CD14-positive monocyte (primary cell): Measurements from ENCODE around the gene ELF4. TPM values are rescaled to one million over a fixed set of nuclear protein-coding genes. Genes with fewer than 3 reads are reported as not detected.
A peak's percentile ranks its signal among the peaks of the same experiment; 100 is the strongest.

Source experiments
- DNase-seq, 3 donors: peaks; one replicate each; pipeline ENCODE4 v3.0.0-alpha.2; 2011 to 2022
- H2AFZ ChIP-seq: 2 replicates; pipeline ENCODE4 v1.6.0; 2012; ENCODE audit warnings: mild to moderate bottlenecking, low read depth, low read length, inconsistent platforms; ENCODE audit not compliant: insufficient read depth, poor library complexity, severe bottlenecking
- H3K27ac ChIP-seq, 2 donors: 1 replicate in 1 of 2; 2 replicates in 1 of 2; pipeline ENCODE4 v1.5.1; 2012 to 2013; ENCODE audit warnings: low read length in 2 of 2, control low read depth in 1 of 2, inconsistent platforms in 1 of 2, low read depth in 1 of 2, mild to moderate bottlenecking in 1 of 2
- H3K27me3 ChIP-seq, 2 donors: one replicate each; pipeline versions ENCODE4 v1.6.0 to v1.6.1; 2011 to 2013; ENCODE audit warnings: low read length in 2 of 2; ENCODE audit not compliant: control insufficient read depth in 2 of 2, insufficient read depth in 2 of 2
- H3K36me3 ChIP-seq, 2 donors: replicated peaks in 1 of 2; 1 replicate in 1 of 2; 2 replicates in 1 of 2; pipeline versions ENCODE4 v1.5.1 to v1.6.1; 2012 to 2013; ENCODE audit warnings: low read length in 2 of 2, control low read depth in 1 of 2, inconsistent platforms in 1 of 2, mild to moderate bottlenecking in 1 of 2; ENCODE audit not compliant: insufficient read depth in 2 of 2, control insufficient read depth in 1 of 2
- H3K4me1 ChIP-seq, 2 donors: 1 replicate in 1 of 2; 2 replicates in 1 of 2; pipeline versions ENCODE4 v1.5.1 to v1.6.1; 2012 to 2013; ENCODE audit warnings: low read length in 2 of 2, control low read depth in 1 of 2, inconsistent platforms in 1 of 2, mild to moderate bottlenecking in 1 of 2, moderate library complexity in 1 of 2; ENCODE audit not compliant: insufficient read depth in 2 of 2, control insufficient read depth in 1 of 2
- H3K4me2 ChIP-seq: replicated peaks from 2 replicates; pipeline ENCODE3; 2012; ENCODE audit warnings: low read length, moderate library complexity, mild to moderate bottlenecking; ENCODE audit not compliant: poor library complexity, severe bottlenecking; ENCODE audit errors: extremely low read depth
- H3K4me3 ChIP-seq, 3 experiments: fragments of 200-600 bp in 1 of 3; sonication (generic) in 1 of 3; replicated peaks in 1 of 3; 1 replicate in 2 of 3; 2 replicates in 1 of 3; pipeline ENCODE4 v1.5.1; 2011 to 2013; ENCODE audit warnings: low read length in 3 of 3, mild to moderate bottlenecking in 3 of 3, control low read depth in 2 of 3, low read depth in 2 of 3, inconsistent platforms in 1 of 3, moderate library complexity in 1 of 3
- H3K79me2 ChIP-seq: 2 replicates; pipeline ENCODE4 v1.6.0; 2012; ENCODE audit warnings: mild to moderate bottlenecking, control low read depth, inconsistent platforms, low read length, moderate library complexity; ENCODE audit not compliant: insufficient read depth
- H3K9ac ChIP-seq: 2 replicates; pipeline ENCODE4 v1.6.0; 2017; ENCODE audit warnings: low read length, mild to moderate bottlenecking; ENCODE audit not compliant: insufficient read depth, poor library complexity, severe bottlenecking
- H3K9me3 ChIP-seq, 2 donors: replicated peaks in 1 of 2; 1 replicate in 1 of 2; 2 replicates in 1 of 2; pipeline versions ENCODE4 v1.5.1 to v1.6.1; 2012 to 2013; ENCODE audit warnings: low read length in 2 of 2, control low read depth in 1 of 2; ENCODE audit not compliant: control insufficient read depth in 1 of 2, insufficient read depth in 1 of 2
- H4K20me1 ChIP-seq: 2 replicates; pipeline ENCODE4 v1.6.0; 2012; ENCODE audit warnings: mild to moderate bottlenecking, low read length, control low read depth, moderate library complexity; ENCODE audit not compliant: insufficient read depth
- H3K27ac Mint-ChIP-seq, 7 donors: one replicate each; pipeline ENCODE4 v1.8.0; 2020; ENCODE audit warnings: mild to moderate bottlenecking in 7 of 7, mixed read lengths in 7 of 7, moderate library complexity in 6 of 7, inconsistent platforms in 2 of 7
- H3K27me3 Mint-ChIP-seq, 3 donors: one replicate each; pipeline ENCODE4 v1.8.0; 2021 to 2022; ENCODE audit warnings: low read depth in 3 of 3, mild to moderate bottlenecking in 3 of 3, mixed read lengths in 3 of 3, moderate library complexity in 3 of 3, inconsistent platforms in 1 of 3
- H3K36me3 Mint-ChIP-seq, 2 donors: one replicate each; pipeline ENCODE4 v1.8.0; 2020; ENCODE audit warnings: mixed read lengths in 2 of 2, inconsistent platforms in 1 of 2, mild to moderate bottlenecking in 1 of 2
- H3K4me1 Mint-ChIP-seq: one replicate; pipeline ENCODE4 v1.8.0; 2020; ENCODE audit warnings: mild to moderate bottlenecking, mixed read lengths
- H3K4me3 Mint-ChIP-seq, 2 donors: one replicate each; pipeline ENCODE4 v1.8.0; 2020; ENCODE audit warnings: mild to moderate bottlenecking in 2 of 2, mixed read lengths in 2 of 2, moderate library complexity in 1 of 2
- H3K9me3 Mint-ChIP-seq, 7 donors: one replicate each; pipeline ENCODE4 v1.8.0; 2020 to 2022; ENCODE audit warnings: mixed read lengths in 7 of 7, mild to moderate bottlenecking in 6 of 7, moderate library complexity in 6 of 7, inconsistent platforms in 2 of 7
- WGBS: methylation state at CpG from one replicate; pipeline ENCODE4 v1.1.5; 2013; ENCODE audit warnings: missing lambda C conversion rate; ENCODE audit not compliant: insufficient coverage; 5-methylcytosine and 5-hydroxymethylcytosine counted together
- intact Hi-C, 2 donors: fragments of 100-400 bp; cut with micrococcal nuclease; formaldehyde crosslinking; loops; one replicate each; pipeline versions ENCODE4 v1.15.0 to v1.15.1; 2023
- polyA plus RNA-seq, 3 donors: library from polyadenylated mRNA; depleted of rRNA in 1 of 3; unstranded in 2 of 3; stranded (reverse) in 1 of 3; fragments of 300-500 nt in 2 of 3; fragments of >200 nt in 1 of 3; fragmentation: Illumina TruSeq in 2 of 3; gene quantifications; 1 replicate in 2 of 3; 2 replicates in 1 of 3; pipeline ENCODE4 v1.2.3, GENCODE V29; 2012 to 2021
- TF ChIP-seq, protein P1 (sequence below): fragments of 200-600 bp; IDR thresholded peaks from one replicate; pipeline ENCODE4 v1.8.0; 2022; ENCODE audit warnings: antibody characterized with exemption, mild to moderate bottlenecking

ELF4 gene
- polyA plus RNA-seq, 3 donors, result 10.4 to 68.6 (median 20.5) TPM

DNA sequence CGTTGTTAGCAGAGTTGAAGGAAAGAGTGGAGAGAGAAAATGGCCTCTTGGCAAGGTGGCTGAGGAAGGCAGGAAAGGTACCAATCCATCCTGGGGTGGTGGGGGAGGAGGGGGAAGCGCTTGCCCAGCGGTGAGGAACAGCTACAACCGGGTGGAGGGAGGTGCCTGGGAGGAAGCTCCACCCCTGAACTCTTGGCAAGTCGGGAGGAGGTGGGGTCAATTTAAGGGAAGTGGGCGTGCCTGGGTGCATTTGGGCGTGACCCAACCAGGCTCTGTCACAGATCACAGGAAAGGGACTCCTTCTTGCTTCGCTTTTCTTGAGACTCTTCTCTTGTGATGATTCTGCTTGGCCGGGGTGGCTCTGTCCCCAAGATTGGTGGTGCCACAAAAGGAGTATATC lies 86.2 kb downstream of the ELF4 start:
- Histone ChIP-seq H3K4me2 (peak overlapping the region; percentile 52), H3K36me3 (peaks cover 35 to 80% of the 10 kb centered on the region in 2 donors), H3K79me2 (no peaks in the 10 kb centered on the region), H3K9me3 (no peaks in the 10 kb centered on the region), H3K27me3 (no peaks in the 10 kb centered on the region), H3K4me3 (peak overlapping the region in 1 of 3 experiments; percentile 17), H3K4me1 (peaks cover 10% of the 10 kb centered on the region in 2 donors), H3K27ac (peak overlapping the region; percentile 40 to 72), H4K20me1 (no peaks in the 10 kb centered on the region), H2AFZ (peak overlapping the region; percentile 65), H3K9ac (no peak overlapping the region)
- DNase-seq, result peak; percentile 80 to 86 (median 84)
- peak overlapping the region; percentile 55 to 70 for H3K4me3 Mint-ChIP-seq
- H3K4me1 Mint-ChIP-seq, result peaks cover 14% of the 10 kb centered on the region
- peaks cover 37 to 50% of the 10 kb centered on the region in 2 donors for H3K36me3 Mint-ChIP-seq
- H3K27me3 Mint-ChIP-seq, result peaks cover 0 to 6% (median 0%) of the 10 kb centered on the region in 3 donors
- WGBS, result 0% methylated on average over 2 of the region's 9 CpGs
- TF ChIP-seq, protein P1, sequence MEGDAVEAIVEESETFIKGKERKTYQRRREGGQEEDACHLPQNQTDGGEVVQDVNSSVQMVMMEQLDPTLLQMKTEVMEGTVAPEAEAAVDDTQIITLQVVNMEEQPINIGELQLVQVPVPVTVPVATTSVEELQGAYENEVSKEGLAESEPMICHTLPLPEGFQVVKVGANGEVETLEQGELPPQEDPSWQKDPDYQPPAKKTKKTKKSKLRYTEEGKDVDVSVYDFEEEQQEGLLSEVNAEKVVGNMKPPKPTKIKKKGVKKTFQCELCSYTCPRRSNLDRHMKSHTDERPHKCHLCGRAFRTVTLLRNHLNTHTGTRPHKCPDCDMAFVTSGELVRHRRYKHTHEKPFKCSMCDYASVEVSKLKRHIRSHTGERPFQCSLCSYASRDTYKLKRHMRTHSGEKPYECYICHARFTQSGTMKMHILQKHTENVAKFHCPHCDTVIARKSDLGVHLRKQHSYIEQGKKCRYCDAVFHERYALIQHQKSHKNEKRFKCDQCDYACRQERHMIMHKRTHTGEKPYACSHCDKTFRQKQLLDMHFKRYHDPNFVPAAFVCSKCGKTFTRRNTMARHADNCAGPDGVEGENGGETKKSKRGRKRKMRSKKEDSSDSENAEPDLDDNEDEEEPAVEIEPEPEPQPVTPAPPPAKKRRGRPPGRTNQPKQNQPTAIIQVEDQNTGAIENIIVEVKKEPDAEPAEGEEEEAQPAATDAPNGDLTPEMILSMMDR, result no peak
- peak overlapping the region; percentile 82 to 93 (median 90) for H3K27ac Mint-ChIP-seq
- intact Hi-C loops, result loop anchor here in 1 of 2 donors (10.0 kb wide), 1 partner anchor 419 kb away; no protein-coding TSS in a partner anchor
- peaks cover 0 to 2% (median 0%) of the 10 kb centered on the region in 7 donors for H3K9me3 Mint-ChIP-seq

DNA sequence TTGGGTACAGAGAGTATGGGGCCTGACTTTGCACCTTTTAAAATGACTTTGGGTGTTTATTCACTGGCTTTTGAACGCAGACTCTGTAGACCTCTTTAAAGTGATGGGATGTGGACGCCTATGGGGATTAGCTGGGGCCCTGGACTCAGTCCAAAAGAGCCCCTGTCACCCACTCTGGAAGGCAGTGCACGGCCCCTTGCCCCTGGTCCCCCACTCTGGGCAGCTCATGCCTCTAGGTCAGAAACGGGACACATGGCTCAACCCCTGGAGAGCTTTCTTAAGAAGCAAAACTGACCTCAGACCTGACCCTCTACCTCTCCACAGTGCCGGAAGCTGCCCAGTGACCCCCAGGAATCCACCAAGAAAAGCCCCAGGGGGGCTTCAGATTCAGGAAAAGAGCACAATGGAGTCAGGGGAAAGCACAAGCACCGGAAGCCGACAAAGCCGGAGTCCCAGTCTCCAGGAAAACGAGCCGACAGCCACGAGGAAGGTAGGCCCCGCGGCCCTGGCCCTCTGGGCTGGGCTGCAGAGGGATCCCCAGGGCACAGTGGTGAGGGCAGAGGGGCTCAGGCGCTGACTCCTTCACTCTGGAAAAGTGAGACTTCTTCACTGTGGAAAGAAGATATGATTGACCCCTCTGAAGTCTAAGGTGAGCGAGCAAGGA lies 89.5 kb downstream of the ELF4 start:
- peaks cover 0 to 6% (median 0%) of the 10 kb centered on the region in 3 donors for H3K27me3 Mint-ChIP-seq

More for the DNA sequence above, 89.5 kb downstream of the ELF4 start:
- H3K79me2 ChIP-seq, result no peaks in the 10 kb centered on the region
- no peak overlapping the region for H3K4me2 ChIP-seq
- H3K4me3 Mint-ChIP-seq, result no peak overlapping the region
- DNase-seq, result no peak
- no peak overlapping the region for H3K9ac ChIP-seq
- TF ChIP-seq, protein P1, result no peak
- H3K4me1 Mint-ChIP-seq, result peaks cover 14% of the 10 kb centered on the region
- intact Hi-C loops, result loop anchor here in 1 of 2 donors (10.0 kb wide), 1 partner anchor 416 kb away; no protein-coding TSS in a partner anchor
- peaks cover 10% of the 10 kb centered on the region in 2 donors for H3K4me1 ChIP-seq
- H3K4me3 ChIP-seq, result no peak overlapping the region
- no peak overlapping the region for H3K27ac Mint-ChIP-seq
- no peak overlapping the region for H2AFZ ChIP-seq
- no peaks in the 10 kb centered on the region for H4K20me1 ChIP-seq
- WGBS, result 100% methylated on average over 5 of the region's 15 CpGs
- no peak overlapping the region for H3K27ac ChIP-seq
- no peaks in the 10 kb centered on the region for H3K9me3 ChIP-seq
- H3K36me3 ChIP-seq, result peaks cover 39 to 77% of the 10 kb centered on the region in 2 donors
- no peaks in the 10 kb centered on the region for H3K27me3 ChIP-seq
- H3K36me3 Mint-ChIP-seq, result peaks cover 42 to 48% of the 10 kb centered on the region in 2 donors
- peaks cover 0 to 2% (median 0%) of the 10 kb centered on the region in 7 donors for H3K9me3 Mint-ChIP-seq
